Keratinocyte (primary cell): ENCODE measurements around the gene STK17A. TPM values are rescaled to one million over a fixed set of nuclear protein-coding genes. Genes with fewer than 3 reads are reported as not detected.

Experiments
- DNase-seq: peaks from one replicate; pipeline ENCODE4 v3.0.0-alpha.2; 2011; ENCODE audit warnings: low read depth, missing footprints, low spot score
- FAIRE-seq: peaks from 2 replicates; lab custom pipeline; 2011; peaks lifted over from hg19 to GRCh38; lab: Jason Lieb, UNC
- H2AFZ ChIP-seq: 2 replicates; pipeline ENCODE4 v1.6.0; 2012; ENCODE audit warnings: low read length, control low read depth, inconsistent platforms; ENCODE audit not compliant: control insufficient read depth
- H3K27ac ChIP-seq: 2 replicates; pipeline ENCODE4 v1.5.1; 2011; ENCODE audit warnings: low read length; ENCODE audit not compliant: control insufficient read depth, insufficient read depth
- H3K27me3 ChIP-seq: 3 replicates; pipeline ENCODE4 v1.6.0; 2011; ENCODE audit warnings: low read length; ENCODE audit not compliant: control insufficient read depth, insufficient read depth; ENCODE audit errors: extremely low read depth
- H3K36me3 ChIP-seq, 2 experiments: 2 replicates in 1 of 2; 3 replicates in 1 of 2; pipeline ENCODE4 v1.5.1; 2011; ENCODE audit warnings: low read length in 2 of 2, mild to moderate bottlenecking in 1 of 2; ENCODE audit not compliant: control insufficient read depth in 2 of 2, insufficient read depth in 2 of 2; ENCODE audit errors: extremely low read depth in 1 of 2
- H3K4me1 ChIP-seq: 3 replicates; pipeline ENCODE4 v1.5.1; 2011; ENCODE audit warnings: low read length; ENCODE audit not compliant: control insufficient read depth, insufficient read depth; ENCODE audit errors: extremely low read depth
- H3K4me2 ChIP-seq: 3 replicates; pipeline ENCODE4 v1.6.0; 2011; ENCODE audit warnings: low read depth, low read length; ENCODE audit not compliant: control insufficient read depth, insufficient read depth; ENCODE audit errors: extremely low read depth
- H3K4me3 ChIP-seq, 3 experiments: fragments of 200-600 bp in 1 of 3; sonication (generic) in 1 of 3; 2 replicates in 2 of 3; 3 replicates in 1 of 3; pipeline ENCODE4 v1.5.1; 2011 to 2016; ENCODE audit warnings: low read length in 3 of 3, mild to moderate bottlenecking in 3 of 3, control low read depth in 2 of 3, inconsistent platforms in 1 of 3, low read depth in 1 of 3, mixed read lengths in 1 of 3, mixed run types in 1 of 3, moderate library complexity in 1 of 3; ENCODE audit not compliant: control insufficient read depth in 2 of 3, insufficient read depth in 2 of 3; ENCODE audit errors: extremely low read depth in 1 of 3
- H3K79me2 ChIP-seq: 2 replicates; pipeline ENCODE4 v1.6.0; 2012; ENCODE audit warnings: low read length; ENCODE audit not compliant: control insufficient read depth, insufficient read depth
- H3K9ac ChIP-seq: 3 replicates; pipeline ENCODE4 v1.6.0; 2011; ENCODE audit warnings: low read length; ENCODE audit not compliant: control insufficient read depth, insufficient read depth; ENCODE audit errors: extremely low read depth
- H3K9me1 ChIP-seq: 3 replicates; pipeline ENCODE4 v1.6.0; 2011; ENCODE audit warnings: low read length; ENCODE audit not compliant: control insufficient read depth, insufficient read depth; ENCODE audit errors: extremely low read depth
- H3K9me3 ChIP-seq: 2 replicates; pipeline ENCODE4 v1.5.1; 2012; ENCODE audit warnings: low read depth, low read length; ENCODE audit not compliant: control insufficient read depth
- H4K20me1 ChIP-seq: 3 replicates; pipeline ENCODE4 v1.6.0; 2011; ENCODE audit warnings: low read length; ENCODE audit not compliant: control insufficient read depth, insufficient read depth; ENCODE audit errors: extremely low read depth
- EZH2 ChIP-seq: IDR thresholded peaks from one replicate; pipeline ENCODE4 v1.6.1; 2012; ENCODE audit warnings: inconsistent platforms, mild to moderate bottlenecking, low read length, moderate library complexity
- dilution Hi-C: fragments of 300-500 bp; cut with MboI; formaldehyde crosslinking; loops from one replicate; pipeline ENCODE4 v1.7.0; 2020; ENCODE audit warnings: low sequenced_read_pairs; ENCODE audit not compliant: extremely low pct_ligation_motif_present
- polyA plus RNA-seq, 5 experiments: library from polyadenylated mRNA; depleted of rRNA in 3 of 5; stranded (reverse) in 3 of 5; stranded (forward) in 1 of 5; unstranded in 1 of 5; fragments of >200 nt; gene quantifications; 1 replicate in 1 of 5; 2 replicates in 3 of 5; 3 replicates in 1 of 5; pipeline versions ENCODE4 v1.2.1 to v1.2.3, GENCODE V29; 2011 to 2012; ENCODE audit warnings: missing spikeins in 2 of 5, low read depth in 1 of 5, low replicate concordance in 1 of 5
- TF ChIP-seq, protein P1 (sequence below), 3 experiments: IDR thresholded peaks in 1 of 3; conservative IDR thresholded peaks in 1 of 3; optimal IDR thresholded peaks in 1 of 3; 2 replicates in 2 of 3; 3 replicates in 1 of 3; pipeline versions ENCODE3 to v1.5.1; 2011; ENCODE audit warnings: low read length in 3 of 3, mild to moderate bottlenecking in 3 of 3, moderate library complexity in 2 of 3, control low read depth in 1 of 3, inconsistent platforms in 1 of 3; ENCODE audit not compliant: insufficient read depth in 2 of 3; ENCODE audit errors: extremely low read depth in 1 of 3

The STK17A gene
- polyA plus RNA-seq, 1 donor (not counting 4 experiments of a cell fraction or from before 2014, with no cell fraction given), result 81.3 TPM

GRCh38 chr7:43619213-43620012 lies 36.5 kb downstream of the STK17A start:
- no peaks in the 10 kb centered on the region for H3K27me3 ChIP-seq
- no peak overlapping the region for H3K4me3 ChIP-seq
- H3K27ac ChIP-seq, result no peak overlapping the region
- peaks cover 20 to 58% of the 10 kb centered on the region in 2 experiments for H3K36me3 ChIP-seq
- H3K4me2 ChIP-seq, result no peak overlapping the region
- H3K9me3 ChIP-seq, result no peaks in the 10 kb centered on the region
- no peak overlapping the region for H2AFZ ChIP-seq
- DNase-seq, result no peak
- no peaks in the 10 kb centered on the region for H3K9me1 ChIP-seq
- FAIRE-seq, result no peak
- H4K20me1 ChIP-seq, result peaks cover 7% of the 10 kb centered on the region
- H3K4me1 ChIP-seq, result no peaks in the 10 kb centered on the region
- H3K9ac ChIP-seq, result no peak overlapping the region
- dilution Hi-C loops, result no loop called here
- peaks cover 84% of the 10 kb centered on the region for H3K79me2 ChIP-seq
- TF ChIP-seq, protein P1, sequence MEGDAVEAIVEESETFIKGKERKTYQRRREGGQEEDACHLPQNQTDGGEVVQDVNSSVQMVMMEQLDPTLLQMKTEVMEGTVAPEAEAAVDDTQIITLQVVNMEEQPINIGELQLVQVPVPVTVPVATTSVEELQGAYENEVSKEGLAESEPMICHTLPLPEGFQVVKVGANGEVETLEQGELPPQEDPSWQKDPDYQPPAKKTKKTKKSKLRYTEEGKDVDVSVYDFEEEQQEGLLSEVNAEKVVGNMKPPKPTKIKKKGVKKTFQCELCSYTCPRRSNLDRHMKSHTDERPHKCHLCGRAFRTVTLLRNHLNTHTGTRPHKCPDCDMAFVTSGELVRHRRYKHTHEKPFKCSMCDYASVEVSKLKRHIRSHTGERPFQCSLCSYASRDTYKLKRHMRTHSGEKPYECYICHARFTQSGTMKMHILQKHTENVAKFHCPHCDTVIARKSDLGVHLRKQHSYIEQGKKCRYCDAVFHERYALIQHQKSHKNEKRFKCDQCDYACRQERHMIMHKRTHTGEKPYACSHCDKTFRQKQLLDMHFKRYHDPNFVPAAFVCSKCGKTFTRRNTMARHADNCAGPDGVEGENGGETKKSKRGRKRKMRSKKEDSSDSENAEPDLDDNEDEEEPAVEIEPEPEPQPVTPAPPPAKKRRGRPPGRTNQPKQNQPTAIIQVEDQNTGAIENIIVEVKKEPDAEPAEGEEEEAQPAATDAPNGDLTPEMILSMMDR (optimal IDR thresholded peaks at IDR 0.05 in 1 of 3, IDR thresholded peaks at IDR 0.05 in 1 of 3, conservative IDR thresholded peaks at IDR 0.05 in 1 of 3; ENCODE audit: extremely low read depth in 1 of 3, insufficient read depth in 2 of 3, low read length in 3 of 3), result no peak
- TF ChIP-seq EZH2, result no peak

GRCh38 chr7:43621729-43622448 lies 39.0 kb downstream of the STK17A start:
- DNase-seq (no peak), FAIRE-seq (no peak)
- Histone ChIP-seq H3K4me3 (no peak overlapping the region), H3K9me3 (no peaks in the 10 kb centered on the region), H3K27ac (no peak overlapping the region), H2AFZ (no peak overlapping the region), H4K20me1 (peaks cover 6% of the 10 kb centered on the region), H3K79me2 (peaks cover 81% of the 10 kb centered on the region), H3K36me3 (peaks cover 12 to 60% of the 10 kb centered on the region in 2 experiments), H3K27me3 (no peaks in the 10 kb centered on the region), H3K4me1 (peaks cover 4% of the 10 kb centered on the region), H3K9me1 (no peaks in the 10 kb centered on the region), H3K4me2 (no peak overlapping the region), H3K9ac (no peak overlapping the region)
- dilution Hi-C loops, result no loop called here
- no peak for TF ChIP-seq EZH2
- TF ChIP-seq, protein P1 (optimal IDR thresholded peaks at IDR 0.05 in 1 of 3, IDR thresholded peaks at IDR 0.05 in 1 of 3, conservative IDR thresholded peaks at IDR 0.05 in 1 of 3; ENCODE audit: extremely low read depth in 1 of 3, insufficient read depth in 2 of 3, low read length in 3 of 3), result no peak
